ENCODE measurements around the gene MAST2. TPM values are rescaled to one million over a fixed set of nuclear protein-coding genes. Genes with fewer than 3 reads are reported as not detected.
"Not testable (repeated sequence)": the region's sequence is repeated elsewhere in the genome, so short reads cannot be mapped to it uniquely, and the experiment has no call there.

MAST2 gene
- polyA plus RNA-seq, 5 donors = 56.8 to 72.5 (median 62.2) TPM

- no peak for DNase-seq
Measured at GRCh38 chr1:45806129-45806528, 2.7 kb downstream of the MAST2 start.

- DNase-seq = no peak
Measured at GRCh38 chr1:45809761-45810160, 6.3 kb downstream of the MAST2 start.

- DNase-seq = no peak
Measured at GRCh38 chr1:45814776-45815175, 11.4 kb downstream of the MAST2 start.

GRCh38 chr1:45815667-45816458, 12.5 kb downstream of the MAST2 start:
- DNase-seq = no peak

GRCh38 chr1:45820173-45820572, 16.8 kb downstream of the MAST2 start:
- no peak for DNase-seq

- no peak for DNase-seq
Measured at GRCh38 chr1:45820788-45821187, 17.4 kb downstream of the MAST2 start.

- DNase-seq = no peak
Measured at GRCh38 chr1:45822644-45823043, 19.2 kb downstream of the MAST2 start.

GRCh38 chr1:45824607-45825006, 21.2 kb downstream of the MAST2 start:
- no peak for DNase-seq

- DNase-seq = no peak
Measured at GRCh38 chr1:45827256-45827655, 23.8 kb downstream of the MAST2 start.

GRCh38 chr1:45828841-45829240, 25.4 kb downstream of the MAST2 start:
- no peak for DNase-seq

GRCh38 chr1:45833361-45833760, 29.9 kb downstream of the MAST2 start:
- DNase-seq = no peak

- no peak for DNase-seq
Measured at GRCh38 chr1:45834689-45835088, 31.3 kb downstream of the MAST2 start.

- no peak for DNase-seq
Measured at GRCh38 chr1:45836451-45836850, 33.0 kb downstream of the MAST2 start.

GRCh38 chr1:45836861-45837260, 33.4 kb downstream of the MAST2 start:
- not testable (repeated sequence) for DNase-seq

- DNase-seq = not testable (repeated sequence)
Measured at GRCh38 chr1:45838322-45838721, 34.9 kb downstream of the MAST2 start.

GRCh38 chr1:45840704-45841103, 37.3 kb downstream of the MAST2 start:
- DNase-seq = no peak

GRCh38 chr1:45842786-45843185, 39.4 kb downstream of the MAST2 start:
- no peak for DNase-seq

- no peak for DNase-seq
Measured at GRCh38 chr1:45843474-45843905, 40.1 kb downstream of the MAST2 start.

GRCh38 chr1:45844000-45844399, 40.6 kb downstream of the MAST2 start:
- not testable (repeated sequence) for DNase-seq

- no peak for DNase-seq
Measured at GRCh38 chr1:45846931-45847330, 43.5 kb downstream of the MAST2 start.

- DNase-seq = no peak
Measured at GRCh38 chr1:45848097-45848496, 44.7 kb downstream of the MAST2 start.

GRCh38 chr1:45848714-45849113, 45.3 kb downstream of the MAST2 start:
- DNase-seq = no peak

GRCh38 chr1:45850017-45850416, 46.6 kb downstream of the MAST2 start:
- DNase-seq = no peak

- no peak for DNase-seq
Measured at GRCh38 chr1:45854724-45855123, 51.3 kb downstream of the MAST2 start.
